ENCODE data around the gene PACSIN3.

PACSIN3 gene

DNA sequence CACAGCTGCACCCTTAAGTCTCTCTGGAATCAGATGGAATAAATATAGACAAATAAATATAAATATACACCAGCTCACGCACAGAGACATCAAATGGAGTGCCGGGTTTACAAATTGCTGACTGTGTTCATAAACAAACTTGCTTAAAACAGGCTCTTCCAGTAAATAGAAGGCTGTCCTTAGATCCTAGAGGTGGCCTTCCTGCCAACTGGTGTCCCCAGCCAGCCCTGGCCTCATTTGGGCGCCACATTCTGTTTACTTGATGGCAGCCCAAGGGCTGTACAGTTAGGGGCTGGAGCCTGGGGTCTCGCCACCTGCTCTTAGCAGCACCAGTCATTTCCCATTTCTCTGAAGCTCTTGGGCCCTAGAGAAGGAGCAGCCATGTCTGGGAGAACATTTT is 30.4 kb downstream of the PACSIN3 start:
- POLR2A ChIA-PET, result no interaction called here
- CTCF ChIA-PET, result interaction anchor here (1.4 to 7.7 kb wide), 6 partner anchors 12 to 271 kb away, joined by 3 to 104 read pairs (median 34); partner anchors contain the start of gene LRP4
- TF ChIP-seq, protein P1, sequence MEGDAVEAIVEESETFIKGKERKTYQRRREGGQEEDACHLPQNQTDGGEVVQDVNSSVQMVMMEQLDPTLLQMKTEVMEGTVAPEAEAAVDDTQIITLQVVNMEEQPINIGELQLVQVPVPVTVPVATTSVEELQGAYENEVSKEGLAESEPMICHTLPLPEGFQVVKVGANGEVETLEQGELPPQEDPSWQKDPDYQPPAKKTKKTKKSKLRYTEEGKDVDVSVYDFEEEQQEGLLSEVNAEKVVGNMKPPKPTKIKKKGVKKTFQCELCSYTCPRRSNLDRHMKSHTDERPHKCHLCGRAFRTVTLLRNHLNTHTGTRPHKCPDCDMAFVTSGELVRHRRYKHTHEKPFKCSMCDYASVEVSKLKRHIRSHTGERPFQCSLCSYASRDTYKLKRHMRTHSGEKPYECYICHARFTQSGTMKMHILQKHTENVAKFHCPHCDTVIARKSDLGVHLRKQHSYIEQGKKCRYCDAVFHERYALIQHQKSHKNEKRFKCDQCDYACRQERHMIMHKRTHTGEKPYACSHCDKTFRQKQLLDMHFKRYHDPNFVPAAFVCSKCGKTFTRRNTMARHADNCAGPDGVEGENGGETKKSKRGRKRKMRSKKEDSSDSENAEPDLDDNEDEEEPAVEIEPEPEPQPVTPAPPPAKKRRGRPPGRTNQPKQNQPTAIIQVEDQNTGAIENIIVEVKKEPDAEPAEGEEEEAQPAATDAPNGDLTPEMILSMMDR (IDR thresholded peaks at IDR 0.05; ENCODE audit: control extremely low read depth, extremely low read depth, low read depth, missing control alignments), result no peak
- no peak for DNase-seq (ENCODE audit: extremely low spot score)

DNA sequence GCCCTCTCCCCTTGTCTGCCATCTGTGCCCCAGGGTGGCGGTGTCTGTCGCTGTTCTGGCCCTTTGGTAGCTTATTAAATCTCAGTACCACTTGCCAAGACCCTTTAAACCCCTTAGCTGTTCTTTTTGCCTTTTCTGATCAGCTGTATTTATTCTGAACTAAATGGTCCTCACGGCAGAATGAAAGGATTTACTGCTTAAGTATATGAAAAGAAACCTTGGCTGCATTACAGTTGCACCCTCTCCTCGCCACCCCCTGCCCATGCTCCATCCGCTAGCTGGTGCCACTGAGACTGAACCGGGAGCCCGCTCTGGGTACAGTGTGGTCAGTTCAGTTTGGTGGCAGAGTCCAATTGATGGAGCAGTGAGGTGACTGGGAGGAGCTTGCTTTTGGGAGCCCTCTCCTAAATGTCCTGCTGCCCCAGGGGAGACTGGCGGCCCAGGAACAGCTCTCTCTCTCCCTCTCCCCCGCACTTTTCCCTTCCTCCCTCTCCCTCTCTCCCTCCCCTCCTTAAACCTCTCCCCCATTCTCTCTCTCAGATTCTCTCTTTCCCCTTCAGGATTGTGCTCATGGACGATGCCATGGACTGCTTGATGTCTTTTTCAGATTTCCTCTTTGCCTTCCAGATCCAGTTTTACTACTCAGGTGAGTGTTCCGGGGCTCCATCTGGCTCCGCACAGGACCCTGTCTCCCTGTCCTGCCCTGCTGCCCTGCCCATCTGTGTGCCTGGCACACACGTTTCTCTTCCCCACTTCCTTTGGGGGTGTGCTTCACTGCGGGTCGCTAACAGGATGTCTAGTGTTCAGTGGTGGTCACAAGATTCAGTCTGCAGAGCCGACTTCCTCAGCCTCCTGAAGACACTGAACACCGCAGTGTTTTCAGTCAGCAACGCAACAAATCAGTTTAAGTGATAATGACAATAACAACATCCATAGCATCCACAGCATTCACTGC is 31.3 kb downstream of the PACSIN3 start:
- ChIA-PET POLR2A (interaction anchor here (0.9 kb wide), 1 partner anchor 17 kb away, joined by 5 read pairs; no protein-coding TSS in a partner anchor), CTCF (interaction anchor here (0.7 to 7.7 kb wide), 16 partner anchors 8 to 270 kb away, joined by 3 to 104 read pairs (median 9); partner anchors contain the start of gene LRP4)
- DNase-seq (ENCODE audit: extremely low spot score), result no peak
- TF ChIP-seq, protein P1 (IDR thresholded peaks at IDR 0.05; ENCODE audit: control extremely low read depth, extremely low read depth, low read depth, missing control alignments), result no peak

DNA sequence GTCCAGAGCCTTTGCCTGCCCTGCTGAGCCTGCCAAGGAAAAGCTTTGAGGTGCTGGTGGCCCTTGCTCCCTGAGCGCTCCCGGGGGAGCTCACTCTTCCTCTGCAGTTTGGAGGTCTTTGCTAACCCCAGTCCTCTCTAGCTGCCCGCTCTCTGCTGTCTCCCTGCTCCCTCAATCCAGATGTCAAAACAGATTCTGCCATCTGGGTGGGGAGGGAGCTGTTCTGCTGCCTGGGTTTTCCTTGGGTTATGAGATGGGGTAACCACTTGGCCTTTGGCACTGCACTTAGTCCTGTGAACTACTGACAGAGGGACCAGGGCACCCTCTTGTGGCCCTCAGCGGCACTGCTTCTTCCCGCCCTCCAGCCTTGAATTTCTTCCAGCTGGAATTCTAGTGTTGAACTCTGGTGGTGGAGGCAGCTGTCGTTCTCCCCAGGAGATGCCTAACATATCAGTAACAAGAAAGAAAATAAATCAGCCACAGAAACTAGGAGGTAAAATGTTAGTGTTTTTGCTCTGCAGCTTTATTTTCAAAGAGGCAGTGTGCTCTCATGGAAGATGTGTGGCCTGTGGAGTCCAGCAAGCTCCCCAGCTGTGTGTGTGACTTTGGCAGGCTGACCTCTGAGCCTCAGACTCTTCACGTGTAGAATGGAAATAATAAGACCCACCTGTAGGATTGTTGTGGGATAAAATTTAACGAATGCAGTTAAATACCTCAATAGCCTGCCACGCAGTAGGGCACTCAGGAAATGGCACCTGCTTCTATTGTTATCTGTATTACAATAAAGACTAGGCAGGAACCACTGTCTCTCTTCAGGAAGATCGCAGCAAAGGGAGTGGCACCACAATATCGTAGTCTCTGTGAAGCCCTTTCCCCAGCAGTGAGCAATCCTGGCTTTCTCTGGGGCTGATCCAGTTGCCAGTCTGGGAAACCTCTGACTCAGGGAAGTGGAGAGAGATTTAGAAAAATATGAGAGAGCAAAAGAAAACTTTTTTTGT is 33.0 kb downstream of the PACSIN3 start:
- TF ChIP-seq, protein P1 (IDR thresholded peaks at IDR 0.05; ENCODE audit: control extremely low read depth, extremely low read depth, low read depth, missing control alignments), result peak; percentile 95
- DNase-seq (ENCODE audit: extremely low spot score), result peak; percentile 80
- ChIA-PET POLR2A (interaction anchor here (0.6 to 1.4 kb wide), 2 partner anchors 10 to 323 kb away, joined by 3 to 6 read pairs; no protein-coding TSS in a partner anchor), CTCF (interaction anchor here (0.6 to 7.7 kb wide), 58 partner anchors 9 to 707 kb away, joined by 3 to 104 read pairs (median 5); partner anchors contain the start of genes DDB2 and LRP4)

DNA sequence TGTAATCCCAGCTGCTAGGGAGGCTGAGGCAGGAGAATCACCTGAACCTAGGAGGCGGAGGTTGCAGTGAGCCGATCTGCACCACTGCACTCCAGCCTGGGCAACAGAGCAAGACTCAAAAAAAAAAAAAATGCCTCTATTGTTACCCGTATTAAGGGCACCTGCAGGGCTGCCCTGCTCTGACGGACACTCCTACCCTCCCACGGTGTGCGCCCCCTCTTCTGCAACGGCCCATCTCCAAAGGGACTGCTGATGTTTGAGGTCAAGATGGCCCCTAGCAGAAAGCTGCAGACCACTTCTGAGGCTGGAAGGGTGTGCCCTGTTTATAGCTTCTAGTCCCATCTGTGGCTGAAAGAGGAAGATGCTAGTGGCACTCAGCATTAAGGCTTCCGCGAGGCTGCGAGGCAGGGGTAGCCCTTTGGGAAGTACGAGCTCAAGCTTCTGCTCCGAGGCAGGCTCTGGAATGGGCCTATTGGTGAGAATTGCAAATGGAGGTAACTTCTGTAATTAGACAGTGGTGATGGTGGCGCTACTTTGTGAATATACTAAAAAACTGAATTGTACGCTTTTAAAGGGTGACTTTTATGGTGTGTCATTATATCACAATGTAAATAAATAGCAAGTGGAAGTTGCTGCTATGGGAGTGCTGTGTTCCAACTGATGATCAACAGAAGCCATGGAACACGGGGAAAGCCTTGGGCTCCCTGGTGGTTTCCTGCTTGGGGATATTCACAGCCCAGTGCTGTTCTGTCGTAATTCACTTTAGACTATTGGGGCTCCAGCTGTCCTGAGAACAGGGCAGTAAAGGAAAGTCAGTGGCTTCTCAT is 33.9 kb downstream of the PACSIN3 start:
- CTCF ChIA-PET, result interaction anchor here (0.6 to 7.7 kb wide), 54 partner anchors 9 to 706 kb away, joined by 3 to 104 read pairs (median 5); partner anchors contain the start of genes DDB2 and LRP4
- POLR2A ChIA-PET, result interaction anchor here (0.6 kb wide), 1 partner anchor 322 kb away, joined by 3 read pairs; no protein-coding TSS in a partner anchor
- DNase-seq (ENCODE audit: extremely low spot score), result peak; percentile 12
- TF ChIP-seq, protein P1 (IDR thresholded peaks at IDR 0.05; ENCODE audit: control extremely low read depth, extremely low read depth, low read depth, missing control alignments), result no peak

DNA sequence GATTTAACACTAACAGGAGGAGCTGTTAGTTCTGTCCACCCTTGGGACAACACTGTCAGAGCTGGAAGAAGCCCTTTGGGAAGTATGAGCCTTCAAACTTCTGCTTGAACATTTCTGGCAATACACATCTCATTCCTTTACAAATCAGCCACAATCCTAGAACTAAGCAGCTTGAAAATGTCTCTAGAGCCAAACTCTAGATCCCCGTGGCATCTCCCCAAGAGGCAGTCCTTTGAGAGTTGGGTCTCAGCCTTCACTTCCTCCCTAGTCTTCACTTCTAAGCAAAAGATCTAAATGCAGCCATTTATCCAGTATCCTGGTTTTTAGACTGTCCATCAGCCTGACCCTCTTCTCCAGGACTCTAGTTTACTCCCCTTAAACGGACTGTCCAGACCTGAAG is 36.5 kb downstream of the PACSIN3 start:
- CTCF ChIA-PET, result interaction anchor here (0.7 to 7.7 kb wide), 4 partner anchors 13 to 265 kb away, joined by 3 to 104 read pairs (median 4); no protein-coding TSS in a partner anchor
- TF ChIP-seq, protein P1 (IDR thresholded peaks at IDR 0.05; ENCODE audit: control extremely low read depth, extremely low read depth, low read depth, missing control alignments), result no peak

More for the DNA sequence above, 36.5 kb downstream of the PACSIN3 start:
- DNase-seq (ENCODE audit: extremely low spot score), result no peak
- POLR2A ChIA-PET, result no interaction called here

All from GM10248 (cell line).